Kidney capillary endothelial cell (primary cell): ENCODE data around the gene SLC25A3.
"Not testable (repeated sequence)": the region's sequence is repeated elsewhere in the genome, so short reads cannot be mapped to it uniquely, and the experiment has no call there.

Experiments used
- DNase-seq: peaks from one replicate; pipeline ENCODE4 v3.0.0-alpha.2; 2018; ENCODE audit warnings: low spot score

SLC25A3 gene

GRCh38 chr12:98594050-98594835 lies 757 bp downstream of the SLC25A3 start:
- no peak for DNase-seq

- DNase-seq, result peak; percentile 67
Observed at GRCh38 chr12:98595243-98595988, 1.9 kb downstream of the SLC25A3 start.

- not testable (repeated sequence) for DNase-seq
Observed at GRCh38 chr12:98597313-98597712, 3.8 kb downstream of the SLC25A3 start.

DNA sequence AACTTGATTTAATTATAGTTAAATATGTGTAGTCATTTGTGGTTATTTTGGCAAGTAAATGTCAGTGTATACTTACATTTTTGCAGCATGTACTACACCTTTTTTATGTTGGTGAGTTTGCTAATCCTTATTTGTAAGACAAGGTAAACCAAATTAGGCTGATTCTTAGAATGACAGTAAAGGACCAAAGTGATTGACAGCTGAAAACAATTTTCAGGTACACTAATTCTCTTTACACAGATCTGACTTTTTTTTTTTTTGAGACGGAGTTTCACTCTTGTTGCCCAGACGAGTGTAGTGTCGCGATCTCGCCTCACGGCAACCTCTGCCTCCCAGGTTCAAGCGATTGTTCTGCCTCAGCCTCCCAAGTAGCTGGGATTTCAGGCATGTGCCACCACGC lies 8.4 kb downstream of the SLC25A3 start:
- no peak for DNase-seq

DNA sequence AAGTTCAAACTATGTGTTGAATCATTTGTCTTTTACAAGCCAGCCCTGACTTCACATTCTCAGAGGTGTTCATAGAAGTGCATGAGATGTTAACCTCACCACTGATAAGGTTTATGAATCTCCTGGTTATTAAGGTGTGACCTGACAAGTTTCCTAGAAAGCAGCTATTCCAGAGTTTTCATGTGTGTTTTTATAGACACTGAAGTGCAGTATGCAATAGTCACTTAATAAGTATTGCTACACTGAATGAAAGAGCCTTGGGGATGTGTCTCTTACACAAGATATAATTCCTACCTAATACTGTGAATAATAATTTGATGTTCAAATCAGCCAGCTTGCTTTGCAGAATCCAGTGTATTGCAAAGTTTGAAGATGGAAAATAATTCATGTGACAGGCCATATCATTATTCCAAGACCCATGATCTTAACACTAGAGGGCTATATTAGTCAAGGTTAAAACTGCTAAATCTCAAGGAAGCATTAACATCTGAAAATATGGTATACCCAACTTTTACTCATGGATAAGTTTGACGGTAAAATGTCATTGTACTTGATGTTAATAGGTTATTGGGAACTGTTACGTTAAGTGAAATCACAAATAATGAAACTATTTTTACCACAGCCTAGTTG lies 13.0 kb downstream of the SLC25A3 start:
- no peak for DNase-seq

GRCh38 chr12:98610596-98610995 lies 17.1 kb downstream of the SLC25A3 start:
- DNase-seq, result no peak

DNA sequence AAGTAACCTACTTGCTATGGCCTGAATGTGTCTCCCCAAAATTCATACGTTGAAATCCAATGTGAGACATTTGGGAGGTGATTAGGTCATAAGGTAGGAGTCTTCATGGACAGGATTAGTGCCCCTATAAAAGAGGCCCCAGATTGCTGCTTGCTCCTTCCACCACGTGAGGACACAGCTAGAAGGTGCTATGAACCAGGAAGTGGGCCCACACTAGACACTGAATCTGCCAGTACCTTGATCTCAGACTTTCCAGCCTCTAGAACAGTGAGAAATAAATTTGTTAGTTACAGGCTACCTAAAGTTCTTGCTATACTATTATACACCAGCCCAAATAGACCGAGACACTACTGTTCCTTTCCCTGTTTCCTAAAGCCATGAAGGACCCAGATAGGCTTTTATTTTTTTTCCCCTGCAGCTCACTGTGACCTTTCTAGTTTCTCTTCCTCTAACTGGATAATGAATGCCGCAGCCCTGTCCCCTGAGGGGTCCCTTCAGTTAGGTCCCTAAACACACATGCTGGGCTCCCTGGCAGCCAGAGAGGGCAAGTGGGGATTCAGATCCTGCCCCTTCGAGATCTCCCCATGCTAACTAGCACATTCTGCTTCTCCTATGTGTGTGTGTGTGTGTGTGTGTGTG lies 19.3 kb downstream of the SLC25A3 start:
- no peak for DNase-seq

DNA sequence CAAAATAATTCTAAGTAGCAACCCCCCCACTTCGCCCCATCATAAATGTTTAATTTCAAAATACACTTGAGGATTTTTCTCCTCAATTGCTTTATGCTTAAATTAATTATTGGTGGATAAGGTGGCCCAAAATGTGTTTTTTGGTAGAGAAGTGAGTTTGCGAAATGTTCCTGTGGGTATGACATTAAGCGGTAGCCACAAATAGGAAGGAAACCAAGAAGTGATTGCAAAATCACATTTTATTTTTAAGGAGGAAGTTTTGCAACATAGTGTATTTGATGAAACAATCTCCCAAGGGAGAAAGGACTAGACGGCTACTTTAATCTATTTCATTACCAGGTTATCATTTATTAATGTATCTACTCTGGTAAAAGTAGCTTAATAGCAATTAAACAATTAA lies 25.5 kb downstream of the SLC25A3 start:
- DNase-seq, result no peak

- DNase-seq, result peak; percentile 77
Observed at GRCh38 chr12:98635657-98636323, 42.3 kb downstream of the SLC25A3 start.

- DNase-seq, result no peak
Observed at GRCh38 chr12:98637068-98637467, 43.6 kb downstream of the SLC25A3 start.

DNA sequence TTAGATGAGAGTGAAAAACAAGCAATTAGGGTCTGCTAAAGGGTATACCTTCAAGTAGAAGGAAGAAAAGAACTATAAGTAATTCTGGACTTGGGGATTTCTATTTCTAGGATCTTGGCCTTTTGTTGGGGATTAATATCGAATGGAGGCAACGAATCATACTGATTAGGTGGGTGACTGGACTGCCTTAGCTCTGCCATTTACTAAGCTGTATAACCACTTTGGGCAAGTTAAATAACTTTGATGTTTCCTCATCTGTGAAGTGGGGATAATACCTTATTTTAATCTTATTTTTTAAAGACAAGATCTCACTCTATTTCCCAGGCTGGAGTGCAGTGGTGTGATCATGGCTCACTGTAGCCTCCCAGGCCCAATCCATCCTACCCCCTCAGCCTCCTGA lies 44.5 kb downstream of the SLC25A3 start:
- DNase-seq, result no peak

- DNase-seq, result no peak
Observed at GRCh38 chr12:98639491-98639890, 46.0 kb downstream of the SLC25A3 start.

- not testable (repeated sequence) for DNase-seq
Observed at GRCh38 chr12:98642801-98643200, 49.3 kb downstream of the SLC25A3 start.

- no peak for DNase-seq
Observed at GRCh38 chr12:98644433-98644711, 50.9 kb downstream of the SLC25A3 start.

GRCh38 chr12:98644712-98645571 lies 51.5 kb downstream of the SLC25A3 start, which contains the start of the genes APAF1 and IKBIP:
APAF1 (plus strand) TSS chr12:98645290; CDS start chr12:98648360, 3,070 bp downstream.
IKBIP (minus strand) TSS chr12:98644788; CDS start chr12:98644701, 87 bp downstream.
- DNase-seq, result peak; percentile 96

GRCh38 chr12:98645572-98646067 lies 52.1 kb downstream of the SLC25A3 start:
- DNase-seq, result no peak

DNA sequence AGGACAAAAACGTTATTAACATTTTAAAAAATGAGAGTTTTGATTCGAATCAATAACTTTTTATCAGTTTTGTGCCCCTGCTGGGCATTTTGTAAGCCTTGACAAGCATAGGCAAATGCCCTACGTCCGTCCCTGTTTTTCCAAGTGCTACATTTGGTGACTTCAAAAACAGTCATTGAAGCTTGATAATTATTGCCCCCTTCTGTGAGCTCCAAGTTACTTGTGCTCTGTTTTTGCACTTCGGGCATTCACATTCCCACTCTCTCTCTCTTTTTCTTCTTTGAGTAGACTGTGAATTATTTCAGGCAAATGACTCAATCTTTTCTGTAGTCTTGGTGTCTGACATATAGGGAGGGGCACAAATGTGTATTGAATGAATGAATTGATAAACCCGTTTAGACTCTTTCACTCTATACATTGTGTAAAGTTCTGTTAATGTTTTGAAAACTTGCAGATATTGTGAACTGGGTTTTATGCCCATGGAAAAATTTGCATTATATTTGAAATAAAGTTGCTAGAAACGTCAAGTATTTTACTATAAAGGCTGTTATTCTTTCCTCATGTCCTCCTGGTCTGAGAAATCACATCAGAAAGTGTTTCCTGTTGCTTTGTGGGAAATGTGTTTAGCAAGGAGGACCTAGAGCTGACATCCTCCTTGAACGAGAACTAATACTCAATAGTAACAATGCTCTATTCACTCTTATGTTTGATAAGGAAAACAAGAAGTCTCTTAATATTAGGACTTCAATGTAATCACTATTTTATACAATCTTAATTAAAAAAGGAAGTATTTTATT lies 53.0 kb downstream of the SLC25A3 start:
- peak; percentile 59 for DNase-seq

DNA sequence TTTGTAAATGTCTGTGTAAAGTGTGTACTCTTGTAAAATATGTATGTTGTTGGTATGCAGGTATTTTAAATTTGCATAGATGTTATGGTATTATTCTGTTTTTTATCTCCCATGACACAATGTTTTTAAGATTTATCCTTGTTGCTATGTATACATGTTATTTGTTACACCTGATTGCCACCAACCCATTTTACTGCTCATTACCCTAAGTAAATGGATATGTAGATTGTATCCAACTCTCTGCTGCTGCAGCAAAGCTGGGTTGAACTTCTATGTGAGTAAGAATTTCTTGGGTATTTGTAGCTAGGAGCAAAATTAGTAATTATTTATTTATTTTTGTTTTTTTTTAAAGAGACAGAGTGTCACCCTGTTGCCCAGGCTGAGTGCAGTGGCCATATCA lies 57.8 kb downstream of the SLC25A3 start:
- DNase-seq, result no peak

GRCh38 chr12:98653866-98654493 lies 60.5 kb downstream of the SLC25A3 start:
- peak; percentile 37 for DNase-seq
